SK-N-SH (cell line): ENCODE measurements around the gene CDH23.

Source experiments
- CHD2 ChIP-seq: fragments of 150-350 bp; IDR thresholded peaks from 2 replicates; pipeline ENCODE4 v1.6.1; 2018; ENCODE audit warnings: low read length; ENCODE audit not compliant: partially characterized antibody
- CTCF ChIP-seq: fragments of 200-600 bp; sonication (generic); IDR thresholded peaks from 2 replicates; pipeline ENCODE4 v1.6.1; 2017; ENCODE audit warnings: antibody characterized with exemption, mild to moderate bottlenecking, moderate library complexity
- ELF1 ChIP-seq: IDR thresholded peaks from 2 replicates; pipeline ENCODE4 v1.4.0; 2012
- EZH2phosphoT487 ChIP-seq: fragments of 200-600 bp; sonication (generic); IDR thresholded peaks from 2 replicates; pipeline ENCODE4 v1.6.1; 2017; ENCODE audit warnings: low read depth, mixed run types, mild to moderate bottlenecking, antibody characterized with exemption, moderate library complexity, borderline replicate concordance
- MAX ChIP-seq: IDR thresholded peaks from 2 replicates; pipeline ENCODE4 v1.4.0; 2012; ENCODE audit warnings: low read depth
- MEF2A ChIP-seq: IDR thresholded peaks from 2 replicates; pipeline ENCODE4 v1.4.0; 2012; ENCODE audit warnings: low read depth, borderline replicate concordance
- NRF1 ChIP-seq: IDR thresholded peaks from 2 replicates; pipeline ENCODE4 v1.6.1; 2012; ENCODE audit warnings: low read depth, mild to moderate bottlenecking, low read length
- POLR2AphosphoS5 ChIP-seq: IDR thresholded peaks from 2 replicates; pipeline ENCODE4 v1.6.1; 2012; ENCODE audit warnings: low read depth, low read length
- RXRA ChIP-seq: IDR thresholded peaks from 2 replicates; pipeline ENCODE4 v1.4.0; 2012; ENCODE audit warnings: low read depth, mild to moderate bottlenecking, borderline replicate concordance
- SIN3A ChIP-seq: IDR thresholded peaks from 2 replicates; pipeline ENCODE4 v1.6.1; 2012; ENCODE audit warnings: low read depth, mild to moderate bottlenecking, low read length, moderate library complexity, borderline replicate concordance
- TAF1 ChIP-seq: IDR thresholded peaks from 2 replicates; pipeline ENCODE4 v1.6.1; 2012; ENCODE audit warnings: low read depth, mild to moderate bottlenecking, low read length, moderate library complexity, borderline replicate concordance
- TEAD4 ChIP-seq: IDR thresholded peaks from 2 replicates; pipeline ENCODE4 v1.4.0; 2012; ENCODE audit warnings: mild to moderate bottlenecking, borderline replicate concordance; ENCODE audit not compliant: insufficient read depth
- YY1 ChIP-seq: IDR thresholded peaks from 2 replicates; pipeline ENCODE4 v1.4.0; 2012; ENCODE audit warnings: low read depth, mild to moderate bottlenecking
- ZBTB33 ChIP-seq: IDR thresholded peaks from 2 replicates; pipeline ENCODE4 v1.4.0; 2012; ENCODE audit warnings: low read depth, borderline replicate concordance

GRCh38 chr10:71357792-71358265 is 38.9 kb upstream of the CDH23 start:
- no peak for TF ChIP-seq CTCF
- no peak for TF ChIP-seq POLR2AphosphoS5
- TF ChIP-seq ZBTB33: no peak
- TF ChIP-seq NRF1: no peak
- TF ChIP-seq TEAD4: no peak
- TF ChIP-seq SIN3A: no peak
- TF ChIP-seq EZH2phosphoT487: no peak
- TF ChIP-seq MAX: no peak
- no peak for TF ChIP-seq CHD2
- no peak for TF ChIP-seq ELF1
- no peak for TF ChIP-seq MEF2A
- TF ChIP-seq YY1: no peak
- no peak for TF ChIP-seq TAF1
- no peak for TF ChIP-seq RXRA
